Heart right ventricle (tissue), 16 donors: ENCODE results near the gene FALEC. TPM values are rescaled to one million over a fixed set of nuclear protein-coding genes. Genes with fewer than 3 reads are reported as not detected.
A peak's percentile ranks its signal among the peaks of the same experiment; 100 is the strongest.

Source experiments
- ATAC-seq, 8 donors: fragments of 200-7000 bp; cut with Tn5 transposase; one replicate each; pipeline ENCODE4 v1.9.1; 2020; ENCODE audit warnings: mild to moderate bottlenecking in 8 of 8, moderate library complexity in 8 of 8, moderate number of reproducible peaks in 1 of 8
- DNase-seq, 2 donors: peaks; one replicate each; pipeline ENCODE4 v3.0.0-alpha.2; 2020
- H3K27ac ChIP-seq, 10 donors: fragments of 200-600 bp; sonication (generic) in 2 of 10; one replicate each; pipeline versions ENCODE4 v1.5.0 to v1.8.0; 2020 to 2022; ENCODE audit warnings: mild to moderate bottlenecking in 3 of 10
- H3K27me3 ChIP-seq, 7 donors: fragments of 200-600 bp; one replicate each; pipeline ENCODE4 v1.8.0; 2021 to 2022; ENCODE audit warnings: mild to moderate bottlenecking in 2 of 7
- H3K36me3 ChIP-seq, 9 donors: fragments of 200-600 bp; sonication (generic) in 1 of 9; one replicate each; pipeline versions ENCODE4 v1.5.0 to v1.8.0; 2020 to 2022; ENCODE audit warnings: mild to moderate bottlenecking in 2 of 9
- H3K4me1 ChIP-seq, 9 donors: fragments of 200-600 bp; sonication (generic) in 1 of 9; one replicate each; pipeline versions ENCODE4 v1.5.0 to v1.8.0; 2020 to 2022; ENCODE audit warnings: mild to moderate bottlenecking in 4 of 9
- H3K4me3 ChIP-seq, 10 donors: fragments of 200-600 bp; sonication (generic) in 2 of 10; one replicate each; pipeline versions ENCODE4 v1.5.0 to v1.8.0; 2020 to 2022; ENCODE audit warnings: mild to moderate bottlenecking in 7 of 10, moderate library complexity in 2 of 10
- H3K9me3 ChIP-seq, 11 donors: fragments of 200-600 bp in 10 of 11; sonication (generic) in 2 of 11; one replicate each; pipeline versions ENCODE4 v1.5.0 to v1.8.0; 2013 to 2022; ENCODE audit warnings: mild to moderate bottlenecking in 2 of 11, control low read depth in 1 of 11, moderate library complexity in 1 of 11
- CTCF ChIP-seq, 9 donors: fragments of 200-600 bp; sonication (generic) in 2 of 9; IDR thresholded peaks; one replicate each; pipeline versions ENCODE4 v1.5.0 to v1.8.0; 2021 to 2022; ENCODE audit warnings: antibody characterized with exemption in 9 of 9, mild to moderate bottlenecking in 5 of 9, moderate library complexity in 1 of 9
- WGBS, 2 donors: extraction: QIAGEN DNeasy Blood & Tissue Kit; methylation state at CpG; one replicate each; pipeline ENCODE4 v1.1.7; 2013; ENCODE audit warnings: inconsistent platforms in 1 of 2; 5-methylcytosine and 5-hydroxymethylcytosine counted together
- intact Hi-C, 10 donors: fragments of 100-400 bp; cut with DNase I; formaldehyde crosslinking; loops; one replicate each; pipeline versions ENCODE4 v1.11.1 to v1.14.2; 2022
- polyA plus RNA-seq, 2 donors: library from polyadenylated mRNA; stranded (reverse); fragments of 200-250 nt; gene quantifications; one replicate each; pipeline ENCODE4 v1.2.3, GENCODE V29; 2013
- total RNA-seq, 10 donors: library from RNA; stranded (reverse); fragmentation: NEBNext Ultra II Directional in 3 of 10; extraction: Animal tissue kit (Norgen Biotek cat#: 25700) in 3 of 10; gene quantifications; one replicate each; pipeline versions ENCODE4 v1.2.1 to v1.2.4, GENCODE V29; 2021 to 2023
- donor health status: Arrhythmogenic right ventricular cardiomyopathy.
- donor health status: ischemic (EF 13 %, LVEDD 7.1; RV severe dilation, severe dysfunction).
- donor health status: healthy with polysubstance abuse.
- donor health status: DM: no; HTN: yes; CAD: no.
- donor health status: DM: no; HTN: no; CAD: no.
- donor health status: ischemic (EF 25% LVEDD 6.9; RV normal size, moderate dysfunction).
- donor health status: ischemic (EF 25% LVEDD 5.7; RV mildly dilated, moderate dysfunction).
- donor health status: healthy.
- donor health status: DM: yes; HTN: yes; CAD: no.
- donor health status: Ischemic cardiomyopathy.
- donor health status: ischemic (EF 35%, LVEDD 5.7; RV mildly dilated, moderate dysfunction).
- donor health status: nonischemic (EF 11% LVEDD 7.7; RV severe dilation, severe dysfunction).
- donor health status: DM: yes; HTN: yes; CAD: no.
- donor health status: PGD.
- donor health status: ischemic (EF 29% LVEDD 5.4; RV normal size, mild dysfunction).
- donor health status: nonischemic (EF 23%, LVEDD 6.1; RV moderate dilation, normal function).

Gene FALEC
- total and polyA plus RNA-seq, 12 donors: 0.46 to 0.60 TPM; not detected in 10

GRCh38 chr1:150558761-150559655, 43.5 kb downstream of the FALEC start:
- Histone ChIP-seq H3K9me3 (no peaks in the 10 kb centered on the region), H3K4me3 (peak overlapping the region in 6 of 10 donors; percentile 24 to 39 (median 34)), H3K4me1 (peaks cover 34 to 58% (median 49%) of the 10 kb centered on the region in 9 donors), H3K27me3 (no peaks in the 10 kb centered on the region), H3K27ac (peak overlapping the region in 8 of 10 donors; percentile 91 to 100 (median 100)), H3K36me3 (peaks cover 0 to 46% (median 0%) of the 10 kb centered on the region in 9 donors)
- DNase-seq (peak in 1 of 2 donors; percentile 65), ATAC-seq (peak in 1 of 8 donors; percentile 4)
- WGBS, 2 donors: 61 to 64% methylated on average over 28 of the region's 28 CpGs
- no peak for TF ChIP-seq CTCF (IDR thresholded peaks at IDR 0.05)
- intact Hi-C loops: loop anchor here in 3 of 10 donors (10.0 kb wide), 2 partner anchors 246 to 256 kb away; partner anchors contain the start of gene CTSK (in 1 of the 3)

DNA sequence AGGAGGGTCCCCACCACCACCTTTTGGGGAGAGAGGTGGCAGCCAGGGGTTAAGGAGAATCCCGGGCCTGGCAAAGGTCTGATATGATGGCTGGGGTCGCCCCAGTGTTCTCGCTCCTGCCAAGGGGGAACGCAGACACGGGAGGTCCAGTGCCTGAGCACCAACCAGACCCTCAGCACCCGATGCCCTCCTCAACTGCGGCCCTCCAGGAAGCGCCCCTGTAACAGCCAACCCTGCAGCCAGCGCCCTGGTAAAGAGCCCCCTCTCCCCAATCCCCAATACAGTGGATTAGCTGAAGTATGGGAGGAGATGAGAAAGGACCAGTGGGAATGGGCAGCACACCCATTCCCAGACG, 44.1 kb downstream of the FALEC start:
- Histone ChIP-seq H3K9me3 (no peaks in the 10 kb centered on the region), H3K4me3 (peak overlapping the region in 4 of 10 donors; percentile 32 to 61 (median 38)), H3K4me1 (peaks cover 34 to 64% (median 54%) of the 10 kb centered on the region in 9 donors), H3K27ac (peak overlapping the region in 9 of 10 donors; percentile 91 to 100 (median 100)), H3K36me3 (peaks cover 0 to 42% (median 0%) of the 10 kb centered on the region in 9 donors), H3K27me3 (no peaks in the 10 kb centered on the region)
- WGBS, 2 donors: 70 to 73% methylated on average over 10 of the region's 10 CpGs
- no peak for TF ChIP-seq CTCF (IDR thresholded peaks at IDR 0.05)
- ATAC-seq (no peak), DNase-seq (no peak)
- intact Hi-C loops: loop anchor here (2.0 to 10.0 kb wide), 12 partner anchors 19 to 255 kb away; partner anchors contain the start of genes CTSK (in 2 of the 10), ENSA (in 2 of the 10), GOLPH3L (in 2 of the 10) and MCL1 (in 2 of the 10)

DNA sequence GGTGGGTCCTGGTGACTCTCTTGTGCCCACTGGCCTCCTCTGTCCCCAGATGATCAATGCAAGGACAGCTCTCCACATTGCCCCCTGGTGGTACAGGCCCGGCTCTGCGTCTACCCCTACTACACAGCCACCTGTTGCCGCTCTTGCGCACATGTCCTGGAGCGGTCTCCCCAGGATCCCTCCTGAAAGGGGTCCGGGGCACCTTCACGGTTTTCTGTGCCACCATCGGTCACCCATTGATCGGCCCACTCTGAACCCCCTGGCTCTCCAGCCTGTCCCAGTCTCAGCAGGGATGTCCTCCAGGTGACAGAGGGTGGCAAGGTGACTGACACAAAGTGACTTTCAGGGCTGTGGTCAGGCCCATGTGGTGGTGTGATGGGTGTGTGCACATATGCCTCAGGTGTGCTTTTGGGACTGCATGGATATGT, 44.5 kb downstream of the FALEC start:
- ATAC-seq (peak in 6 of 8 donors; percentile 9 to 30 (median 19)), DNase-seq (peak; percentile 73 to 79)
- WGBS, 2 donors: 30 to 31% methylated on average over 9 of the region's 9 CpGs
- intact Hi-C loops: loop anchor here (2.0 to 10.0 kb wide), 12 partner anchors 19 to 255 kb away; partner anchors contain the start of genes ENSA (in 2 of the 10), GOLPH3L (in 2 of the 10), MCL1 (in 2 of the 10) and CTSK (in 1 of the 10)
- Histone ChIP-seq H3K36me3 (peaks cover 0 to 40% (median 0%) of the 10 kb centered on the region in 9 donors), H3K27ac (peak overlapping the region; percentile 91 to 100 (median 100)), H3K4me3 (peak overlapping the region in 6 of 10 donors; percentile 56 to 64 (median 60)), H3K27me3 (no peaks in the 10 kb centered on the region), H3K4me1 (peaks cover 34 to 68% (median 58%) of the 10 kb centered on the region in 9 donors), H3K9me3 (no peaks in the 10 kb centered on the region)
- TF ChIP-seq CTCF (IDR thresholded peaks at IDR 0.05): peak; percentile 87 to 96 (median 92)
